MG63 (cell line): ENCODE data around the gene MT2A. TPM values are rescaled to one million over a fixed set of nuclear protein-coding genes. Genes with fewer than 3 reads are reported as not detected.

ENCODE experiments used
- DNase-seq: peaks from one replicate; pipeline ENCODE4 v3.0.0-alpha.2; 2020
- H3K27me3 ChIP-seq: fragments of 250-450 bp; sonication (Bioruptor Pico); 2 replicates; pipeline ENCODE4 v1.5.1; 2020; ENCODE audit warnings: mild to moderate bottlenecking, moderate library complexity
- H3K36me3 ChIP-seq: fragments of 250-450 bp; sonication (Bioruptor Pico); 2 replicates; pipeline ENCODE4 v1.5.1; 2020; ENCODE audit warnings: mild to moderate bottlenecking, moderate library complexity
- H3K4me3 ChIP-seq: fragments of 250-450 bp; sonication (Bioruptor Pico); 2 replicates; pipeline ENCODE4 v1.5.1; 2020; ENCODE audit warnings: mild to moderate bottlenecking, moderate library complexity
- H3K9me3 ChIP-seq: fragments of 250-450 bp; sonication (Bioruptor Pico); 2 replicates; pipeline ENCODE4 v1.5.1; 2020; ENCODE audit warnings: mild to moderate bottlenecking, moderate library complexity
- total RNA-seq: library from RNA; depleted of rRNA; stranded (reverse); fragments of >200 nt; shearing (Covaris generic); gene quantifications from 2 replicates; pipeline ENCODE4 v1.2.3, GENCODE V29; 2014; ENCODE audit warnings: low replicate concordance

Gene MT2A
- total RNA-seq, 1 experiment from 2014 or later = 538 TPM

DNA sequence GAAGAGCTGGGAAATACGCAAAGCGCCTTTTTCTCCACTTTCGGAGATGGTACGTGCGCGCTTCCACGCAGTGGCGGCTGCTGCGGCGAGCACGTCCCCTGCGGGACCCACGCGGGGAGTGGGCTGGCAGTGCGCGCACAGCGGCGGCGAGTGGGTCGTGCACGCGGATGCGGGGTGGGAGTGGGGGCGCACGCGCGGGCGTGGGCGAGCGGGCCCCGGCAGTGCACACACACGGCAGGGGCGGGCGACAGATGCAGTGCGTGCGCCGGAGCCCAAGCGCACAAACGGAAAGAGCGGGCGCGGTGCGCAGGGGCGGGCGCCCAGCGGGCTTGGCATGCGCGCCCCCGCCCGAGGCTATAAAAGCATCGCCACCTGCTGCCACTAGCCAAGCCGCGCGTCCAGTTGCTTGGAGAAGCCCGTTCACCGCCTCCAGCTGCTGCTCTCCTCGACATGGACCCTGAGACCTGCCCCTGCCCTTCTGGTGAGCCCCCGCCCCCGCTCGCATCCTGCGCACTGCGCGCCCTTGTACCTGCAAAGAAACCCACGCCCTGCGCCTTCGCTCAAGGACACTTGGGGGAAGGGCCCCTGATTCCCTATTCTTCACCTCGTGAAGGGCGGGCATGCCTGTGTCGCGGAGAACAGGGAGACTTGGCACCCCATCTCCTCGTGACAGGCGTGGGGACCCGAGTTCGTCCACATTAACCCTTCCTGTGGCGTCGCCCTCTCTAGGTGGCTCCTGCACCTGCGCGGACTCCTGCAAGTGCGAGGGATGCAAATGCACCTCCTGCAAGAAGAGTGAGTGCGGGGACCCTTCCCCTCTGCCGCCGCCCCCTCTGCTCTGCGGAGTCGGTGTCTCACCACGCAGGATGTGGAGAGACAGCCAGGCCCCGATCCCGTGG lies 19.0 kb upstream of the MT2A start, which contains the start of gene MT3:
TSS of gene MT3 (plus strand) at position 388 of the 899 bp plus-strand sequence. CDS start at position 451, 63 bp downstream.
- Histone ChIP-seq H3K4me3 (0 out of 2 replicates have a peak within 1 kb of the TSS, but pooled peaks have one; percentile 6), H3K9me3 (no peaks in the 10 kb centered on the region), H3K36me3 (no peaks in the 10 kb centered on the region), H3K27me3 (peaks cover 2% of the 10 kb centered on the region; the same call in 1 of the 2 replicates)
- peak; percentile 58 for DNase-seq

DNA sequence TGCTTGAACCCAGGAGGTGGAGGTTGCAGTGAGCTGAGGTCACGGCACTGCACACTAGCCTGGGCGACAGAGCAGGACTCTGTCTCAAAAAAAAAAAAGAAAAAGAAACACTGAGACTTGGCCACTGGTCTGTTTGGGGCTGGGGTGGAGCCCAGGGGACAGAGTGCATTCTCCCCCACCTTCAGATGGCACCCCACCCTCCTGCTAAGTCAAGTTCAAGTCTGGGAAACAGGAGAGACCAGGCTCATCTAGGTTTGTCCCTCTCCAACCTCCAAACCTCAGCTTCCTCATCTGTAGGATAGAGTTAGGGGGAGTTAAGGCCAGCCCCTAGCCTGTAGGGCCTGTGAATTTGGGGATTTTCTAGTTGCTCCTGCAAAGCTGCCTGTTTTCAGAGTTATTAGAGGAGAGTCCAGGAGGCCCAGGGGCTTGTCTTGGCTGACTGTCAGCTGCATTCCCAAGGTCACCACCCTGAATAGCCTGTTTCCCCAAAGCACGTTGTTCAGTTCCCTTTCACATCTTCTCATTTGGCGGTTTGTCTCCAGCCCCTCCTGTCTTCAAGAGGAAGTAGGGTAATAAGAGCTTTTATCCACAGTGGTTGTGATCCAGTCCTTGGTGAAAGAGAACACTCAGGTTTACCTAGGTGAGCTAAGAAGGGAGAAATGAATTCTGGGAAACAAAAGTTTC lies 16.9 kb upstream of the MT2A start:
- Histone ChIP-seq H3K4me3 (no peak overlapping the region), H3K36me3 (no peaks in the 10 kb centered on the region), H3K9me3 (no peaks in the 10 kb centered on the region), H3K27me3 (peaks cover 2% of the 10 kb centered on the region; the same call in 1 of the 2 replicates)
- DNase-seq = no peak

- no peak for DNase-seq
- Histone ChIP-seq H3K27me3 (no peaks in the 10 kb centered on the region), H3K9me3 (no peaks in the 10 kb centered on the region), H3K4me3 (no peak overlapping the region), H3K36me3 (no peaks in the 10 kb centered on the region)
Measured at GRCh38 chr16:56593573-56594291, 14.7 kb upstream of the MT2A start.

GRCh38 chr16:56594292-56594619 lies 14.1 kb upstream of the MT2A start:
- no peaks in the 10 kb centered on the region for H3K27me3 ChIP-seq
- H3K4me3 ChIP-seq = no peak overlapping the region
- no peaks in the 10 kb centered on the region for H3K9me3 ChIP-seq
- DNase-seq = no peak
- no peaks in the 10 kb centered on the region for H3K36me3 ChIP-seq

- Histone ChIP-seq H3K27me3 (no peaks in the 10 kb centered on the region), H3K36me3 (no peaks in the 10 kb centered on the region), H3K9me3 (no peaks in the 10 kb centered on the region), H3K4me3 (no peak overlapping the region)
- peak; percentile 70 for DNase-seq
Measured at GRCh38 chr16:56600398-56600999, 7.9 kb upstream of the MT2A start.

DNA sequence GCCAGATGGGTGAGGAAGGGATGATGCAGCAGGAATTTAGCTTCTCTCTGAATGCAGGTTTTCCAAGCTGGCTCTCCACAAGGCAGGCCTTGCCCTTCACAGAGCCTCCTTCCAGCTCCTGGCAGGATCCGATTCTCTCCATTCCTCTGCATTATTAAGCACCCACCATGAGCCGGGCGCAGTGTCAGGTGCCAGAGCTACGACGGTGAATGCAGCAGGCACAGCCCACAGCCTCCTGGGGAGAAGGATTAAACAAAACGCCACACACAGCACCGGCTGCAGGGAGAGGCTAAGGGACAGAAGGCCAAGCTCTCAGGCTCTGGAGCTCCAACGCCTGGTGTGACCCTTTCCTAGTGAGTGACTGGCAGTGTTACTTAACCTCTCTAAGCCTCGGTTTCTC lies 7.1 kb upstream of the MT2A start:
- DNase-seq = peak; percentile 44
- no peaks in the 10 kb centered on the region for H3K9me3 ChIP-seq
- no peak overlapping the region for H3K4me3 ChIP-seq
- H3K27me3 ChIP-seq = no peaks in the 10 kb centered on the region
- no peaks in the 10 kb centered on the region for H3K36me3 ChIP-seq

DNA sequence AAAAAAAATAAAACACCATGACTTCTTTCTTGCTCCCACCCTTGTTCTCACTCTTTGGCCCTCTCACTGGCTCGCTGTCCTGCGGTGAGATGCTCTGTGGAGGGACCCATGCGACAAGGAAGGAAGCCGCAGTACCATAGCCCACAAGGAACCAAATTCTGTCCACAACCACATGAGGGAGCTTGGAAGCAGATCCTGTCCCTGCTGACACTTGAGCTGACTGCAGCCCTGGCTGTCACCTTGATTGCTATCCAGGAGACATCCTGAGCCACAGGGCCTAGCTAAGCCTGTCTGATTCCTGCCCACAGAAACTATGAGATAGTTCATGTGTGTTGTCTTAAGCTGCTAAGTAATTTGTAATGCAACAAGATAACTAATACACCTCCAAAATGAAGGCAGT lies 4.8 kb upstream of the MT2A start:
- DNase-seq = peak; percentile 61

GRCh38 chr16:56604966-56605365 lies 3.4 kb upstream of the MT2A start:
- Histone ChIP-seq H3K27me3 (no peaks in the 10 kb centered on the region), H3K4me3 (no peak overlapping the region), H3K9me3 (no peaks in the 10 kb centered on the region), H3K36me3 (peaks cover 12% of the 10 kb centered on the region)
- DNase-seq = no peak

More for the DNA sequence above, 4.8 kb upstream of the MT2A start:
- Histone ChIP-seq H3K36me3 (peaks cover 1% of the 10 kb centered on the region), H3K9me3 (no peaks in the 10 kb centered on the region), H3K4me3 (no peak overlapping the region), H3K27me3 (no peaks in the 10 kb centered on the region)

GRCh38 chr16:56605475-56605874 lies 2.9 kb upstream of the MT2A start:
- Histone ChIP-seq H3K36me3 (peaks cover 12% of the 10 kb centered on the region), H3K9me3 (no peaks in the 10 kb centered on the region), H3K27me3 (no peaks in the 10 kb centered on the region), H3K4me3 (no peak overlapping the region)
- no peak for DNase-seq

- peak; percentile 96 for DNase-seq
- peaks cover 12% of the 10 kb centered on the region for H3K36me3 ChIP-seq
- H3K4me3 ChIP-seq = no peak overlapping the region
- H3K27me3 ChIP-seq = no peaks in the 10 kb centered on the region
- H3K9me3 ChIP-seq = no peaks in the 10 kb centered on the region
Measured at GRCh38 chr16:56606071-56606475, 2.3 kb upstream of the MT2A start.

GRCh38 chr16:56606476-56607108 lies 1.8 kb upstream of the MT2A start:
- no peaks in the 10 kb centered on the region for H3K9me3 ChIP-seq
- H3K4me3 ChIP-seq = peak overlapping the region; percentile 11
- no peak for DNase-seq
- no peaks in the 10 kb centered on the region for H3K27me3 ChIP-seq
- H3K36me3 ChIP-seq = peaks cover 12% of the 10 kb centered on the region

GRCh38 chr16:56607109-56607618 lies 1.2 kb upstream of the MT2A start:
- DNase-seq = peak; percentile 100
- peak overlapping the region; percentile 74 for H3K4me3 ChIP-seq
- peaks cover 12% of the 10 kb centered on the region for H3K36me3 ChIP-seq
- H3K27me3 ChIP-seq = no peaks in the 10 kb centered on the region
- H3K9me3 ChIP-seq = no peaks in the 10 kb centered on the region

DNA sequence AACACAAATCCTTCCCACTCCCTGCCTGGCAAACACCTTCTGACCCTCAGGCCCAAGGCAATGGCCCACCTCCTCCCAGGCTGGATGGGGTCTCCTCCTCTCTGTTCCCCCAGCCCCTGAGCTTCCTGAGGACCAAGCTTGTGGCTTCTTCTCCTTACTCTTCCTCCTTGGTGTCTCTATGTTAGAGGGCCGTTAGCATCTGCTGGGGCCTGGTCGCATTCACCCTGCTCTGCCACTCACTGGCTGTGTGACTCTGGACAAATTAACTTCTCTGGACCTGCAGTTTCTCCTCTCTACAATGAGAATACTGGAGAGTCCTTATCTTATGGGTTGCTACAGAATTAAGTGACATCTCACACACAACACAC lies 725 bp upstream of the MT2A start:
- DNase-seq = no peak
- H3K9me3 ChIP-seq = no peaks in the 10 kb centered on the region
- peaks cover 12% of the 10 kb centered on the region for H3K36me3 ChIP-seq
- no peaks in the 10 kb centered on the region for H3K27me3 ChIP-seq
- peak overlapping the region; percentile 74 for H3K4me3 ChIP-seq

DNA sequence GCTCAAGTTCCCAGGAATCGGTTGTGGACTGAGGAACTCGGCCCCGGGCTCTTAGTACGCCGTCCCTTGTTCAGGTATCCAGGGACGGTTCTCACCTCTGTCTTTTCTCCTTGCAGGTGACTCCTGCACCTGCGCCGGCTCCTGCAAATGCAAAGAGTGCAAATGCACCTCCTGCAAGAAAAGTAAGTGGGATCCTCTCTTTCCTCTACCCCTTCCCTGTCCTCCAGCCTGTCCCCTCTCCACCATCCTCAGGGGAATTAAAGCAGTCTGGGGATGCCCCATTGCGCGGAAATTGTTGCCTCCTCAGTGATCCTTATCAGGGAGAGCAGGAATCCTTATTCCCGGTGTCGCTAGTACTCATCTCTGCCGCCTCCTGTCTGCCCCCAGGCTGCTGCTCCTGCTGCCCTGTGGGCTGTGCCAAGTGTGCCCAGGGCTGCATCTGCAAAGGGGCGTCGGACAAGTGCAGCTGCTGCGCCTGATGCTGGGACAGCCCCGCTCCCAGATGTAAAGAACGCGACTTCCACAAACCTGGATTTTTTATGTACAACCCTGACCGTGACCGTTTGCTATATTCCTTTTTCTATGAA lies 585 bp downstream of the MT2A start:
- Histone ChIP-seq H3K27me3 (no peaks in the 10 kb centered on the region), H3K4me3 (peak overlapping the region; percentile 74), H3K36me3 (peaks cover 12% of the 10 kb centered on the region), H3K9me3 (no peaks in the 10 kb centered on the region; the same call in 1 of the 2 replicates)
- peak; percentile 54 for DNase-seq

DNA sequence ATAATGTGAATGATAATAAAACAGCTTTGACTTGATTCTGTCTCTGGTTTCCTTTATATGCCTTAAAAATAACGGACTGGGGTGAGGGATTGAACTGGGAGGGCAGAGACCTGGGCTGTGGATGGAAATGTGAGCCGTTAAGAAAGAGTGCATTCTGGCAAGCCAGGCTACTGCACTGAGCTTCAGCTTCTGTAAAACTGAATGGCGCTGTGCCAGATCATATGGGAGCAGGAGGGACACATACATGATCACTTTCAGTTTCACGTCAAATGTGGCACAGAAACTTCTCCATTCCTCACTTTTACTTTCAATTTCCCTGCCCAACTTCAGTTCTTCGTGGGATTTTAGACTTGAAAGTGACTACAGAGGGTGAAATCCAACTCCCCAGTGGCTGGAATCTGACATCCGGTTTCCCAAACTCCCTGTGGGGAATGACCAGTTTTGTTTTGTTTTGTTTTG lies 1.1 kb downstream of the MT2A start:
- Histone ChIP-seq H3K27me3 (no peaks in the 10 kb centered on the region), H3K4me3 (peak overlapping the region; percentile 74), H3K9me3 (no peaks in the 10 kb centered on the region; the same call in 1 of the 2 replicates), H3K36me3 (peaks cover 12% of the 10 kb centered on the region)
- DNase-seq = peak; percentile 78
